Lower leg skin (tissue), 3 donors: ENCODE results near the gene TNNT2.

Experiments
- POLR2A ChIP-seq, 2 donors: fragments of 450-650 bp; IDR thresholded peaks; one replicate each; pipeline ENCODE4 v1.6.1; 2016 to 2017; ENCODE audit warnings: antibody characterized with exemption in 2 of 2, mild to moderate bottlenecking in 1 of 2, moderate library complexity in 1 of 2
- TF ChIP-seq, protein P1 (sequence below), 3 donors: fragments of 450-650 bp; IDR thresholded peaks; one replicate each; pipeline ENCODE4 v1.5.1; 2016; ENCODE audit warnings: antibody characterized with exemption in 3 of 3, mild to moderate bottlenecking in 3 of 3, moderate library complexity in 2 of 3

DNA sequence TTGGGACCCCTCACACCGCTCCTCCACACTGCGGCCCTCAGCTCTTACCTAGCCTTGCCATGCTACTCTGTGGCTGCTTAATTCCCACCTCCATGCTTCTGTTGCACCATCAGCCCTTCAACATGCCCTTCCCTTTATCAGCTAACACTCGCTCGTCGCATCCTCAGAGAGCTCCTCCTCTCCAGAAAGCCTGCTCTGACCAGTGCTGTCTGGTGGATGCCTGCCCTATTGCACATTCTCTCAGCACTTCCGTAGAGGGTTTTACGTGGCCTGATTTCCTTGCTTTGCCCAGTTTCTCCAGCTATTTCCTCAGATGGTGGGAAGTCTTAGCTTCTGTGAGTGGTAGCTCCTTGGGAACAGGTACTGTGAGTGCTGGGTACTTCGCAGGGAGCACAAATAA is 32.0 kb upstream of the TNNT2 start:
- TF ChIP-seq, protein P1, sequence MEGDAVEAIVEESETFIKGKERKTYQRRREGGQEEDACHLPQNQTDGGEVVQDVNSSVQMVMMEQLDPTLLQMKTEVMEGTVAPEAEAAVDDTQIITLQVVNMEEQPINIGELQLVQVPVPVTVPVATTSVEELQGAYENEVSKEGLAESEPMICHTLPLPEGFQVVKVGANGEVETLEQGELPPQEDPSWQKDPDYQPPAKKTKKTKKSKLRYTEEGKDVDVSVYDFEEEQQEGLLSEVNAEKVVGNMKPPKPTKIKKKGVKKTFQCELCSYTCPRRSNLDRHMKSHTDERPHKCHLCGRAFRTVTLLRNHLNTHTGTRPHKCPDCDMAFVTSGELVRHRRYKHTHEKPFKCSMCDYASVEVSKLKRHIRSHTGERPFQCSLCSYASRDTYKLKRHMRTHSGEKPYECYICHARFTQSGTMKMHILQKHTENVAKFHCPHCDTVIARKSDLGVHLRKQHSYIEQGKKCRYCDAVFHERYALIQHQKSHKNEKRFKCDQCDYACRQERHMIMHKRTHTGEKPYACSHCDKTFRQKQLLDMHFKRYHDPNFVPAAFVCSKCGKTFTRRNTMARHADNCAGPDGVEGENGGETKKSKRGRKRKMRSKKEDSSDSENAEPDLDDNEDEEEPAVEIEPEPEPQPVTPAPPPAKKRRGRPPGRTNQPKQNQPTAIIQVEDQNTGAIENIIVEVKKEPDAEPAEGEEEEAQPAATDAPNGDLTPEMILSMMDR (IDR thresholded peaks at IDR 0.05), result no peak
- no peak for TF ChIP-seq POLR2A (IDR thresholded peaks at IDR 0.05)
